HepG2 (cell line): Measurements from ENCODE around the gene UBE3B. TPM values are rescaled to one million over a fixed set of nuclear protein-coding genes. Genes with fewer than 3 reads are reported as not detected.

Source experiments
- ATAC-seq: fragments of 200-7000 bp; cut with Tn5 transposase; 3 replicates; pipeline ENCODE4 v1.9.1; 2020; ENCODE audit warnings: mild to moderate bottlenecking, moderate library complexity
- BruUV-seq: library from RNA; stranded (reverse); fragments of 400-500 nt; replicated peaks from 2 replicates; lab custom pipeline; 2021; lab: Mats Ljungman, UMichigan
- CTCF ChIA-PET: fragments of 300-600 bp; formaldehyde crosslinking; extraction: SDS; loops from one replicate; lab custom pipeline; 2021; ENCODE audit warnings: low total read pairs, inconsistent platforms, low intra/inter-chr PET ratio; lab: Yijun Ruan, JAX
- POLR2A ChIA-PET: fragments of 350-600 bp; sonication (Branson Sonifier 250); formaldehyde crosslinking; loops from one replicate; lab custom pipeline; 2020; ENCODE audit warnings: antibody characterized with exemption, inconsistent platforms; lab: Yijun Ruan, JAX
- DNase-seq: peaks from one replicate; pipeline ENCODE4 v3.0.0-alpha.2; 2015; ENCODE audit warnings: low spot score
- FAIRE-seq: peaks from 3 replicates; lab custom pipeline; 2011; peaks lifted over from hg19 to GRCh38; lab: Jason Lieb, UNC
- H2AFZ ChIP-seq: one replicate; pipeline ENCODE4 v1.6.1; 2011; ENCODE audit warnings: low read length, inconsistent platforms
- H3K27ac ChIP-seq: fragments of 300-600 bp; 3 replicates; pipeline ENCODE4 v1.8.0; 2011; ENCODE audit warnings: mixed run types, mild to moderate bottlenecking, mixed read lengths, low read length, inconsistent platforms; ENCODE audit not compliant: insufficient read depth; ENCODE audit errors: extremely low read length
- H3K27me3 ChIP-seq, 2 experiments: fragments of 200-600 bp in 1 of 2; 2 replicates in 1 of 2; 3 replicates in 1 of 2; pipeline versions ENCODE4 v1.6.0 to v1.8.0; 2011; ENCODE audit warnings: low read length in 2 of 2, mild to moderate bottlenecking in 2 of 2, moderate library complexity in 2 of 2, inconsistent platforms in 1 of 2; ENCODE audit not compliant: insufficient read depth in 2 of 2, control insufficient read depth in 1 of 2
- H3K36me3 ChIP-seq, 2 experiments: fragments of 200-600 bp in 1 of 2; replicated peaks in 1 of 2; 2 replicates in 1 of 2; 3 replicates in 1 of 2; pipeline versions ENCODE4 v1.5.1 to v1.8.0; 2011; ENCODE audit warnings: low read length in 2 of 2, inconsistent platforms in 1 of 2; ENCODE audit not compliant: insufficient read depth in 2 of 2, control insufficient read depth in 1 of 2
- H3K4me1 ChIP-seq: 2 replicates; pipeline ENCODE4 v1.5.1; 2012; ENCODE audit warnings: low read length, inconsistent platforms; ENCODE audit not compliant: insufficient read depth
- H3K4me2 ChIP-seq: 2 replicates; pipeline ENCODE4 v1.6.0; 2011; ENCODE audit warnings: low read depth, low read length, inconsistent platforms
- H3K4me3 ChIP-seq, 3 experiments: fragments of 200-600 bp in 1 of 3; sonication (generic), shearing (Covaris generic) in 1 of 3; replicated peaks in 1 of 3; 2 replicates each; pipeline ENCODE4 v1.5.1; 2011 to 2016; ENCODE audit warnings: low read length in 3 of 3, inconsistent platforms in 2 of 3, low read depth in 2 of 3, mild to moderate bottlenecking in 2 of 3, control low read depth in 1 of 3, mixed read lengths in 1 of 3; ENCODE audit not compliant: insufficient read depth in 1 of 3
- H3K79me2 ChIP-seq: one replicate; pipeline ENCODE4 v1.6.1; 2011; ENCODE audit warnings: low read length, inconsistent platforms; ENCODE audit not compliant: insufficient read depth
- H3K9ac ChIP-seq: 2 replicates; pipeline ENCODE4 v1.6.0; 2011; ENCODE audit warnings: mild to moderate bottlenecking, low read depth, low read length, inconsistent platforms; ENCODE audit not compliant: insufficient read depth
- H3K9me3 ChIP-seq: 2 replicates; pipeline ENCODE4 v1.5.1; 2012; ENCODE audit warnings: mild to moderate bottlenecking, low read length
- H4K20me1 ChIP-seq: 2 replicates; pipeline ENCODE4 v1.6.0; 2011; ENCODE audit warnings: inconsistent platforms, mild to moderate bottlenecking, low read length, moderate library complexity; ENCODE audit not compliant: insufficient read depth
- ATF1 ChIP-seq: IDR thresholded peaks from 2 replicates; pipeline ENCODE4 v1.6.1; 2016; ENCODE audit warnings: mild to moderate bottlenecking, control low read depth
- ATF7 ChIP-seq, 2 experiments: fragments of 450-650 bp in 1 of 2; sonication (generic) in 1 of 2; formaldehyde crosslinking in 1 of 2; IDR thresholded peaks; 2 replicates each; pipeline versions ENCODE4 v1.4.0 to v1.6.1; 2016 to 2020; ENCODE audit warnings: antibody characterized with exemption in 1 of 2, mild to moderate bottlenecking in 1 of 2, missing genetic modification reagents in 1 of 2
- CENPBD1 ChIP-seq: sonication (generic); formaldehyde crosslinking; IDR thresholded peaks from 2 replicates; pipeline ENCODE4 v1.8.0; 2022; ENCODE audit warnings: missing genetic modification reagents, low read depth, mild to moderate bottlenecking, borderline replicate concordance
- FOXA3 ChIP-seq: IDR thresholded peaks from 2 replicates; pipeline ENCODE4 v1.6.1; 2016; ENCODE audit warnings: missing genetic modification reagents, missing compliant biosample characterization
- HOXA5 ChIP-seq: sonication (generic); formaldehyde crosslinking; IDR thresholded peaks from 2 replicates; pipeline ENCODE4 v1.4.0; 2020; ENCODE audit warnings: missing genetic modification reagents
- KAT8 ChIP-seq: IDR thresholded peaks from 2 replicates; pipeline ENCODE4 v1.6.1; 2016; ENCODE audit warnings: missing genetic modification reagents, missing compliant biosample characterization
- KLF13 ChIP-seq: sonication (generic); formaldehyde crosslinking; IDR thresholded peaks from 2 replicates; pipeline ENCODE4 v1.4.0; 2020; ENCODE audit warnings: mild to moderate bottlenecking, missing genetic modification reagents
- MAZ ChIP-seq, 2 experiments: sonication (generic) in 1 of 2; formaldehyde crosslinking in 1 of 2; IDR thresholded peaks; 2 replicates each; pipeline versions ENCODE4 v1.5.0 to v1.6.1; 2012 to 2020; ENCODE audit warnings: low read depth in 2 of 2, mild to moderate bottlenecking in 2 of 2, borderline replicate concordance in 1 of 2, improper control_type of control experiment in 1 of 2, low read length in 1 of 2, missing genetic modification reagents in 1 of 2, moderate library complexity in 1 of 2
- REXO4 ChIP-seq: sonication (generic); formaldehyde crosslinking; IDR thresholded peaks from 2 replicates; pipeline ENCODE4 v1.8.0; 2022; ENCODE audit warnings: missing genetic modification reagents, mild to moderate bottlenecking, borderline replicate concordance
- ZNF30 ChIP-seq: sonication (generic); formaldehyde crosslinking; IDR thresholded peaks from 2 replicates; pipeline ENCODE4 v1.5.0; 2020; ENCODE audit warnings: mild to moderate bottlenecking, missing genetic modification reagents
- ZNF34 ChIP-seq: sonication (generic); formaldehyde crosslinking; IDR thresholded peaks from 2 replicates; pipeline ENCODE4 v1.4.0; 2020; ENCODE audit warnings: mild to moderate bottlenecking, missing genetic modification reagents, borderline replicate concordance
- ZNF503 ChIP-seq: sonication (generic); formaldehyde crosslinking; IDR thresholded peaks from 2 replicates; pipeline ENCODE4 v1.4.0; 2020; ENCODE audit warnings: missing genetic modification reagents
- ZNF556 ChIP-seq: sonication (generic); formaldehyde crosslinking; IDR thresholded peaks from 2 replicates; pipeline ENCODE4 v1.4.0; 2020; ENCODE audit warnings: mild to moderate bottlenecking, missing genetic modification reagents, borderline replicate concordance
- ZNF644 ChIP-seq: IDR thresholded peaks from 2 replicates; pipeline ENCODE4 v1.6.1; 2016; ENCODE audit warnings: low read depth
- ZNF788 ChIP-seq: sonication (generic); formaldehyde crosslinking; IDR thresholded peaks from 2 replicates; pipeline ENCODE4 v1.5.0; 2020; ENCODE audit warnings: mild to moderate bottlenecking, missing genetic modification reagents, borderline replicate concordance
- ZSCAN22 ChIP-seq: sonication (generic); formaldehyde crosslinking; IDR thresholded peaks from 2 replicates; pipeline ENCODE4 v1.4.0; 2020; ENCODE audit warnings: mild to moderate bottlenecking, missing genetic modification reagents
- WGBS: methylation state at CpG from one replicate; pipeline ENCODE4 v1.1.6; 2017; ENCODE audit warnings: low lambda C conversion rate; 5-methylcytosine and 5-hydroxymethylcytosine counted together
- in situ Hi-C: cut with HindIII; loops from 2 replicates; pipeline ENCODE4 v1.10.0; 2017; ENCODE audit warnings: low pct_unique_long_range_greater_than_20kb; ENCODE audit not compliant: extremely low pct_ligation_motif_present
- intact Hi-C: fragments of 100-400 bp; cut with micrococcal nuclease; formaldehyde crosslinking; loops from one replicate; pipeline ENCODE4 v1.10.0; 2022; ENCODE audit not compliant: unreplicated experiment
- polyA plus RNA-seq, 8 experiments: library from polyadenylated mRNA; depleted of rRNA in 3 of 8; stranded (reverse) in 7 of 8; unstranded in 1 of 8; fragments of >200 nt; fragmentation: Illumina TruSeq in 4 of 8; extraction: Trizol in 4 of 8; gene quantifications; 2 replicates each; pipeline versions ENCODE4 v1.2.1 to v1.2.3, GENCODE V29; 2011 to 2016; ENCODE audit warnings: low read depth in 4 of 8, missing spikeins in 1 of 8, mixed read lengths in 1 of 8; ENCODE audit not compliant: insufficient read depth in 1 of 8
- total RNA-seq, 5 experiments: library from RNA; depleted of rRNA; stranded (reverse); fragments of >200 nt; fragmentation: Illumina TruSeq; extraction: Trizol; gene quantifications; 2 replicates each; pipeline ENCODE4 v1.2.3, GENCODE V29; 2016; ENCODE audit warnings: low read depth in 1 of 5

The UBE3B gene
- total and polyA plus RNA-seq, 2 of the 13 experiments (the other 11 are each of a cell fraction or from before 2014, with no cell fraction given): 22.7 to 25.3 TPM

GRCh38 chr12:109545826-109546225, 68.4 kb downstream of the UBE3B start:
- Histone ChIP-seq H3K9ac (no peak overlapping the region), H3K36me3 (no peaks in the 10 kb centered on the region), H3K27ac (no peak overlapping the region), H3K4me3 (no peak overlapping the region), H4K20me1 (no peaks in the 10 kb centered on the region), H3K27me3 (peaks cover 11 to 44% of the 10 kb centered on the region in 2 experiments), H3K9me3 (no peaks in the 10 kb centered on the region), H3K4me2 (no peak overlapping the region; the same call in none of the 2 replicates), H3K4me1 (peaks cover 46% of the 10 kb centered on the region), H3K79me2 (no peaks in the 10 kb centered on the region), H2AFZ (no peak overlapping the region)
- POLR2A ChIA-PET: interaction anchor here (1.2 kb wide), 1 partner anchor 28 kb away, joined by 3 read pairs; the partner anchor contains the start of genes MMAB and MVK
- WGBS: 24% methylated on average over 5 of the region's 5 CpGs
- intact Hi-C loops (no loop called here), in situ Hi-C loops (no loop called here)
- BruUV-seq: no TSS peak
- DNase-seq (no peak), ATAC-seq (peak; percentile 15; the same call in 1 of the 3 replicates), FAIRE-seq (no peak)
- CTCF ChIA-PET: no interaction called here
- TF ChIP-seq MAZ (IDR thresholded peaks at IDR 0.05; ENCODE audit: borderline replicate concordance, low read depth, low read length): no peak
- TF ChIP-seq MAZ (CRISPR knock-in tag; IDR thresholded peaks at IDR 0.05; ENCODE audit: low read depth): no peak
- TF ChIP-seq ZNF788: no peak
- TF ChIP-seq FOXA3 (CRISPR knock-in tag): no peak
- TF ChIP-seq ZNF556: no peak
- no peak for TF ChIP-seq ZNF644 (CRISPR knock-in tag)
- TF ChIP-seq ATF1 (CRISPR knock-in tag): no peak
- no peak for TF ChIP-seq ZNF30 (CRISPR knock-in tag)
- TF ChIP-seq KAT8 (CRISPR knock-in tag): no peak
- TF ChIP-seq ZSCAN22 (CRISPR knock-in tag): no peak
- no peak for TF ChIP-seq ZNF503 (CRISPR knock-in tag)
- no peak for TF ChIP-seq KLF13
- no peak for TF ChIP-seq CENPBD1
- TF ChIP-seq HOXA5 (CRISPR knock-in tag): no peak
- no peak for TF ChIP-seq ATF7 (IDR thresholded peaks at IDR 0.05)
- no peak for TF ChIP-seq ATF7 (CRISPR knock-in tag; IDR thresholded peaks at IDR 0.05)
- no peak for TF ChIP-seq ZNF34 (CRISPR knock-in tag)
- TF ChIP-seq REXO4 (CRISPR knock-in tag): no peak
